Vagina (tissue), 2 donors: ENCODE measurements around the gene AOX1.

Experiments used
- POLR2A ChIP-seq, 2 donors: fragments of 450-650 bp; IDR thresholded peaks; one replicate each; pipeline ENCODE4 v1.6.1; 2017; ENCODE audit warnings: antibody characterized with exemption in 2 of 2, mild to moderate bottlenecking in 2 of 2, moderate library complexity in 2 of 2
- TF ChIP-seq, protein P1 (sequence below), 3 experiments: fragments of 450-650 bp in 2 of 3; fragments of 200-600 bp in 1 of 3; sonication (generic) in 1 of 3; IDR thresholded peaks; one replicate each; pipeline ENCODE4 v1.5.1; 2017 to 2019; ENCODE audit warnings: antibody characterized with exemption in 3 of 3, mild to moderate bottlenecking in 2 of 3, moderate library complexity in 2 of 3

- TF ChIP-seq, protein P1, sequence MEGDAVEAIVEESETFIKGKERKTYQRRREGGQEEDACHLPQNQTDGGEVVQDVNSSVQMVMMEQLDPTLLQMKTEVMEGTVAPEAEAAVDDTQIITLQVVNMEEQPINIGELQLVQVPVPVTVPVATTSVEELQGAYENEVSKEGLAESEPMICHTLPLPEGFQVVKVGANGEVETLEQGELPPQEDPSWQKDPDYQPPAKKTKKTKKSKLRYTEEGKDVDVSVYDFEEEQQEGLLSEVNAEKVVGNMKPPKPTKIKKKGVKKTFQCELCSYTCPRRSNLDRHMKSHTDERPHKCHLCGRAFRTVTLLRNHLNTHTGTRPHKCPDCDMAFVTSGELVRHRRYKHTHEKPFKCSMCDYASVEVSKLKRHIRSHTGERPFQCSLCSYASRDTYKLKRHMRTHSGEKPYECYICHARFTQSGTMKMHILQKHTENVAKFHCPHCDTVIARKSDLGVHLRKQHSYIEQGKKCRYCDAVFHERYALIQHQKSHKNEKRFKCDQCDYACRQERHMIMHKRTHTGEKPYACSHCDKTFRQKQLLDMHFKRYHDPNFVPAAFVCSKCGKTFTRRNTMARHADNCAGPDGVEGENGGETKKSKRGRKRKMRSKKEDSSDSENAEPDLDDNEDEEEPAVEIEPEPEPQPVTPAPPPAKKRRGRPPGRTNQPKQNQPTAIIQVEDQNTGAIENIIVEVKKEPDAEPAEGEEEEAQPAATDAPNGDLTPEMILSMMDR (IDR thresholded peaks at IDR 0.05), result no peak
- TF ChIP-seq POLR2A (IDR thresholded peaks at IDR 0.05), result no peak
These were observed 5.5 kb downstream of the AOX1 start for GRCh38 chr2:200591308-200591707.
